ENCODE data around the gene MYH6.
"Not testable (repeated sequence)": the region's sequence is repeated elsewhere in the genome, so short reads cannot be mapped to it uniquely, and the experiment has no call there.

The MYH6 gene

DNA sequence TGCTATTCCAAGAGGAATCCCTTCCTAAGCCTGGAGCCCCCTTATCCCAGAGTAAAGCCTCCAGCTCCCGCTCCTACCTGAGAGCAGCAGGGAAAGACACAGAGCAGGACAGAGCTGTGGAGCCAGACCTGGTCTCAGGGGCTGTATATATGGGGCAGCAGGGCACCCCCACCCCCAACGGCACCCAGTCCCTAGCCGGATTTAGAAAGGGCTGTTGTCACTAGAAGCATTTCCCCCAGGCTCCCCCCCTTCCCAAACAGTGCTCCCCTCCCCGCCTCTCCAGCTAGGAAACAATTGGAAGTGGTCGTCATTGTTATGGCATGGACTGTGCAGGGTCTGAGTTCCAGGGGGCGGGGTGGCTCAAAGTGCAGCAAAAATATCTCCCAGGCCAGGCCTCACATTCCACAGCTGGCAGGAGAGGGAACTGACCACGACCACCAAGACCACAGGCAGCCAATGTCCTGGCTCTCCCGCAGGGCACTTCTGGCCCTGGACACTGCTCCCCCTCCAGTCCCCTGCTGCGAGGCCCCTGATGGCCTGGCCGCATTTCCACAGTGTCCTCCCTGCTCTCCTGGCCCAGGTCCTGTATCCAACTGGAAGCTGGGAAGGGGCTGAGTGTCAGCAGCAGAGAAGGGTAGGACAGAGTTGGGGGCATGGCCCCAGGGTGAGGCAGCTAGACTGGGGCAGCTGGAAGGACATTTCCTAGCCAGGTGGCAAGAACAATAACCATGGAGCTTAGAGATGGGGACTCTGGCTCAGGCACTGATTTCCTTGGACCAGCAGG, 27.7 kb upstream of the MYH6 start, which contains the start of gene MYH7:
TSS of gene MYH7 (minus strand) at position 118 of the 784 bp plus-strand sequence. CDS start 1,928 bp downstream, outside the sequence.
- DNase-seq (ENCODE audit: low read depth) = no peak

DNA sequence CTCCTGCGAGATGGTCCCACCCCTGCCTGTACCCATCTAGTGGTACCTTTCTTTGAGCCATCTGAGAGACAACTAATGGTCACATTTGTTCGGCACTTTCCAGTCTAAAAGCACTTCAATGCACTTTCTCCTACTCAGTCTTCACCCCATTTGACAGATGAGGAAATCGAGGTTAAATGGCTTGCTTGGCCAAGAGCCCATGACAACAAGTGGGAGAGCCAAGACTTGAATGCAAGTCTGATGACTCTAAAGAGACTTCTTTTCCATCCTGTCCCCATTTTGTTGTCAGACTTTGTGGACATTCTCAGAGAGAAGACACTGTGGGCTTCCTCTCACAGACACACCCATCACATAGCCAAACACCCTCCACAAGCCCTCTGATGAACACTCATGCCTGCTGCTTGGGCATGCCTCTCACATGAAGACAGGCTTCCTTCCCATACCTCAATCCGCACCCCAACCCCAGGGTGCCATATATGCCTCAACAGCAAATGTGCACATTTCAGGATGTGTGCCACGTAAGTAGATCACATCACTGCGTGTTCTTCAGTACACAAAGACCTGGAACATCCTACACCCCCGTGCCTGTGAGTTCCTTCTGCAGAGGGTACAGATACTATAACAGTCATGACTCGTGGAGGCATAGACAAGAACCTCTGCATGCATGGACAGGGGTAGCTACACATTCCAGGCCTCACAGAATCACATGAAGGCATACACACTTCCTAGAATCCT, 26.6 kb upstream of the MYH6 start:
- DNase-seq (ENCODE audit: low read depth) = no peak

DNA sequence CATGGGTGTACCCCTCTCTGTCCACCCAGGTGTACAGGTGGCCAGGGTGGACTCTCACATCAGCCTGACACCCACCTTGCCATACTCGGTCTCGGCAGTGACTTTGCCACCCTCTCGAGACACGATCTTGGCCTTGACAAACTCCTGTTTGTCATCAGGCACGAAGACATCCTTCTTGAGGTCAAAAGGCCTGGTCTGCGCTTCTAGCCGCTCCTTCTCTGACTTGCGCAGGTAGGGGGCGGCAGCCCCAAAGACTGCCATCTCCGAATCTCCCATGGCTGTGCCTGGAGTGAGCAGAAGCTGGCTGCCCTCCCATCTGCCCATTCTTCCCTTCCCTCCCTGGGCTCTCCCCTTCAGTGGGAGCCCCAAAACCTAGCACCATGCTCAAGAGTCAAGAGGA, 25.4 kb upstream of the MYH6 start:
- no peak for DNase-seq (ENCODE audit: low read depth)

DNA sequence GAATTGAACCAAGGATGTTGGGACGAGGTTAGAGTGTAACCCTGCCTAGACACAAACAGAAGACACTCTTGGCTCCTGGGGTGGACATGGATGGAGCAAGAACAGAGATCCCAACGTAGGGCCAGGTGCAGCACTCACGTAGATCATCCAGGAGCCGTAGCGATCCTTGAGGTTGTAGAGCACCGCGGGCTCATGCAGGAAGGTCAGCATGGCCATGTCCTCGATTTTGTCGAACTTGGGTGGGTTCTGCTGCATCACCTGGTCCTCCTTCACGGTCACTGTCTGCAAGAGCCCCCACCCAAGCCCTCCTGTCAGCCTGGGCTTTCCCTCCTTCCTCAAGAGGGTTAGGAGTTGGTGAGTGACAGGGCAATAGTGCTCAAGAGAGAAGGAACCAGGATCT, 24.9 kb upstream of the MYH6 start:
- no peak for DNase-seq (ENCODE audit: low read depth)

DNA sequence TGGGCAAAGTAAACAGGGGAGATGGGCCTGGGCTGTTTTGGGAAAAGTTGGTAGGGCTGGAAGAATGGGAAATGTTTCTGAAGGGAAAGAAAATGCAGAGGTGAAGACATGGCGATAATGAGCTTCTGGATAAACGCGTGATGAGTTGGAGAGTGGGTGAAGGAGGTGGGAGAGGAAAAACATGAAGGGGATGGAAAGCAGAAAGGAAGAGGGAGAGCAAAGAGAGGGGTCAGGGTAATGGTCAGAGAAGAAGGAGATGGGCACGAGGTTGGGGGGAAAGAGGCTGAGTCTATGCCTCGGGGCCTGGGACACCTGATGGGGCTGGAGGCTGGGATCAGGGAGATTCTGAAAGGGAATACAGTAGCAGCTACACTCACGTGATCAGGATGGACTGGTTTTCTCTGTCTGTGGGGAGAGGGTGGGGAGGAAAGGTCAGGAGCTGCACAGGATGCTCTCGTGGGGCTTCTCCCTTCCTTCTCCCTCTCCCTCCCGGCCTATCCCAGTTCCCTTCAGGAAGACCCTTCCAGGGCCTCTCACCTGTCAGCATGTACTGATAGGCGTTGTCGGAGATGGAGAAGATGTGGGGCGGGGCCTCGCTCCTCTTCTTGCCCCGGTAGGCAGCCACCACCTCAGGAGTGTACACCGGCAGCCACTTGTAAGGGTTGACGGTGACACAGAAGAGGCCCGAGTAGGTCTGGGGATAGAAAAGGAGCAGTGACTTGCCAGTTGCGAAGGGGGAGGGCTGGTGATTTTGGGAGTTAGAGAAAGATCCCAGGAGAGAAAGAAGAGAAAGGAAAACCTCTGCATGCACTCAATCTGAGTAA, 24.2 kb upstream of the MYH6 start:
- no peak for DNase-seq (ENCODE audit: low read depth)

DNA sequence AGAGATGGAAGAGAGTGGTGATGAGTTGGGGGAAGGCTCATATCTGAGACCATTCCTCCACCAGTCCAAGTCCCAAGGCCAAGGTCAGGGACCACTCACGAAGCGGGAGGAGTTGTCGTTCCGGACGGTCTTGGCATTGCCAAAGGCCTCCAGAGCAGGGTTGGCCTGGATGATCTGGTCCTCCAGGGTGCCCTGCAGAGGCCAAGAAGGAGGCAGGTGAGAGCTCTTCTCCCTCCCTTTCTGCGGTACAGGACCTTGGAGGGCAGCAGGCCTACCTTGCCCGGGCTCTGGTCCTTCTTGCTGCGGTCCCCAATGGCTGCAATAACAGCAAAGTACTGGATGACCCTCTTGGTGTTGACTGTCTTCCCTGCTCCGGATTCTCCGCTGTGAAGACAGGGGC, 23.4 kb upstream of the MYH6 start:
- no peak for DNase-seq (ENCODE audit: low read depth)

DNA sequence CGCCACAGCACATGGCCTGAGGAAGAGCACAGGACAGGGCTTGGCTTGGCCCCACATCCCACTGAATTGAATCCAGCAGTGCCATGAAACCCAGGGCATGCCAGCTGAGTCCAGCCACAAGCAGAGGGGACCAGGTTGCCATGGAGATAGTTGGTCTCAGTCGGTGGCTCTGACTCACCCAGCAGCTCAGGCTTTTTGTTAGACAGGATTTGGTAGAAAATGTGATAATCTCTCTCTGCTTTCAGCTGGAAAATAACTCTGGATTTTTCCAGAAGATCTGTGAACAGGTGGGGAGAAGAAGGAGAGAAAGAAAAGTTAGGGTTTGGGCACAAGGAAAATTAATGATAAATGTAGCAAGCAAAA, 22.6 kb upstream of the MYH6 start:
- no peak for DNase-seq (ENCODE audit: low read depth)

DNA sequence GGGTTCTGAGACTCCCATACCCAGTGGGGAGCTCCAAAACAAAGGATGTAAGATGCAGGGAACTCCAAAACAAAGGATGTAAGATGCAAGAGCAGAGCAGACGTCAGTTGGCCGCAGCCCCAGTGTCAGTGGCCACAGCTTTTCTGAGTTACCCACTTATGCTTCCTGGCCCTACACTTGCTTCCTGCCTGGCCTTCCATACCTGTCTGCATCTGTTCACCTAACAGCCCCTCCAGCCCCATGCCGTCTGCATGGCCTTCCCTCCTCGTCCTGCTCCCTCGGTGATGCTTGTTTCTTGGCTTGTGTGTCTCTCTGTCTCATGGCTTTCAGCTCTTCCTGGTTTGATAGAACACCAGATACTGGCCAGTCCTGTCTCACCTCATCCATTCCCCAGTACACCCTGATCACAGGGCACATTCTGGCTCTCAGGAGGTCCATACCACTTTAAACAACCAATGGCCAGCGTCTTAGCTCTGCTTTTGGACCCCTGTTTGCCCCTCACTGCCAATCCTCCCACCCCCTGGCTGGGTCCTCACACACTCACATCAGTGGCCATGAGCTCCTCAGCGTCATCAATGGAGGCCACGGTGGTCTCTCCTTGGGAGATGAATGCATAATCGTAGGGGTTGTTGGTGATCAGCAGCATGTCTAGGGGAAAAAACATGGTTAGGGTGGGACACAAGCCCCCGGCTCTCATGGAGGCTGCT, 22.1 kb upstream of the MYH6 start:
- no peak for DNase-seq (ENCODE audit: low read depth)

DNA sequence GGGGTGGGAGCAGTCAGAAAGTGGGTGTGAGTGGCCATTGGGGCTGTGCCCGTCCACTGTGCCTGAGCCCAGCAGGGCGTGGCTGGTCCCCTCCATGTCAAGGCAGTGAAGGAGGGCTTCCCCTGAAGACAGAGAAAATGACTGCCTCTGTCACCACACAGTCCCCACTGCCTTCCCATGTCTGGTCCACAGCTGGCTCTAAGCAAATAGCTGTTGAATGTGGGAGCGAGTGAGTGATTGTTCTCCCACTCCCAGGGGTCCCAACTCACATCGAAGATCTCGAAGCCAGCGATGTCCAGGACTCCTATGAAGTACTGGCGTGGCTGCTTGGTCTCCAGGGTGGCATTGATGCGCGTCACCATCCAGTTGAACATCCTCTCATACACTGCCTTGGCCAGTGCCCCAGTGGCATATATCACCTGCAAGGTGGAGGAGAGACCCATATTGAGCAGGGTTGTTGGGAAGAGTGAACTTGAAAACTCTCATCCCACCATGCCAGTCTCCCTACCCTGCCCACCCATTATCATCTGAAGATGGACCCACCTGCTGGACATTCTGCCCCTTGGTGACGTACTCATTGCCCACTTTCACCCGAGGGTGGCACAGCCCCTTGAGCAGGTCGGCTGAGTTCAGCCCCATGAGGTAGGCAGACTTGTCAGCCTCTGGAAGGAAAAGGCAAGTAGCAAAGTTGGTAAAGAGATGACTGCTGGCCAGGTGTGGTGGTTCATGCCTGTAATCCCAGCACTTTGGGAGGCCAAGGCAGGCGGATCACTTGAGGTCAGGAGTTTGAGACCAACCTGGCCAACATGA, 20.8 kb upstream of the MYH6 start:
- no peak for DNase-seq (ENCODE audit: low read depth)

DNA sequence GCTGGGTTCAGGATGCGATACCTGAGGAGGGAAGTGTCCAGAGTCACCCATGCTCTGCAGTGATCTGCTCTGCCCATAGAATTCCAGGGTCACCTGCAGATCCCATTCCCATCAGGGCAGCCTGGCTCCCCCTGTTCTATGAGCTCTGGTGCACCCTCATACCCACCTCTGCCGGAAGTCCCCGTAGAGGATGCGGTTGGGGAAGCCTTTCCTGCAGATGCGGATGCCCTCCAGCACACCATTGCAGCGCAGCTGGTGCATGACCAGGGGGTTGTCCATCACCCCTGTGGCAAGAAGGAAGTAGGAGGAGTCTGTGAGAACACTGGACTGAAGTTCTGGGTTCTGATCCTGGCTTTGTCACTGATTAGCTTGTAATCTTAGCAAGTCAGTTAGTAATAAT, 17.7 kb upstream of the MYH6 start:
- DNase-seq (ENCODE audit: low read depth) = not testable (repeated sequence)

DNA sequence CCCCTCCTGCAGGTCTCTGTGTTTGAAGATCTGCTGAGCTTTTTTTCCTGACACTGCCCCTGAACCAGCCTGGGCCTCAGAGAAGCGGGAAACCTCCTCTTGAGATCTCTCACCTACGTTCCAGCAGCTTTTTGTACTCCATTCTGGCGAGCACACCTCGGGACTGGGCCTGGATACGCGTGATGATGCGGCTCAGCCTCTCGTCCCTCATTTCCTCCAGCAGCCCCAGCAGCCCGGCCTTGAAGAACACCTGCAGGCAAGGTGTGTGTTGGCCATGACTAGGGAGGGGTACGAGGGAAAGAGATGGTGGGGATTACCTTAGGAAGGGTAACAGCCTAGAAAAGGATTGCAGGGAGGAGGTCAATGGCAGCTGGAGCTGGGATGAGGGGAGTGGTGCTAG, 17.1 kb upstream of the MYH6 start:
- DNase-seq (ENCODE audit: low read depth) = no peak

DNA sequence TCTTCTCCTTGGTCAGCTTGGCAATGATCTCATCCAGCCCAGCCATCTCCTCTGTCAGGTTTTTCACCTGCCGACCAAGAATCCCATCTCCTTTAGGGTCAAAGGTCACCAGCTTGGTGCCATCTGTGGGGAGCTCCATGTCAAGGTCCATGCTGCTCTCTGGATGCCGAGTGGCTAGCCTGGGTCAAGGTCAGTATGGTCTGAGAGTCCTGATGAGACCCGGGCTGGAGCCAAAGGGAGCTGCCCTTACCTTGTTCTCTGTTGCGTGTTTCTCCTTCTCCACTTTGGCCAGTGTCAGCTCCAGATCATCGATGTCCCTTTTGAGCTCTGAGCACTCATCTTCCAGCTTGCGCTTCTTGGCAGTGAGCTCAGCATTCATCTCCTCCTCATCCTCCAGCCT, 15.6 kb upstream of the MYH6 start:
- DNase-seq (ENCODE audit: low read depth) = no peak

DNA sequence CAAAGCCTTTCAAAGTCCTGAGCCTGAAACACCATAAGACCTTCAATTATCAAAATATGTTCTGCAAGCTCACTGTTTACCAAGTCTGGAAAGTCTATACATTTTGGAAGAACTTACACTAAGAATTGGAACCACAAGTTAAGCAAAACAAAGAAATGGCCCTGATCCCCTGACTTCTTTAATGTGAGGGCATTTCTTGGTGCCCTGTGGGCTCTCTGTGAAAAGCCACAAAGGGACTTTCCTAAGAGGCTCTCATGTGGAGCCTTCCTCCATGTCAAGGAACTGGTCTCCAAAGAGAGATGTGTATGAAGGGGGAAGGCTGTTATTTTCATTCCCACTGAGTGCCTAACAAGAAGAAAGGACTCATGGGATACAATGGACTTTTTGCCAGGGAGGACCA, 13.5 kb upstream of the MYH6 start:
- no peak for DNase-seq (ENCODE audit: low read depth)

DNA sequence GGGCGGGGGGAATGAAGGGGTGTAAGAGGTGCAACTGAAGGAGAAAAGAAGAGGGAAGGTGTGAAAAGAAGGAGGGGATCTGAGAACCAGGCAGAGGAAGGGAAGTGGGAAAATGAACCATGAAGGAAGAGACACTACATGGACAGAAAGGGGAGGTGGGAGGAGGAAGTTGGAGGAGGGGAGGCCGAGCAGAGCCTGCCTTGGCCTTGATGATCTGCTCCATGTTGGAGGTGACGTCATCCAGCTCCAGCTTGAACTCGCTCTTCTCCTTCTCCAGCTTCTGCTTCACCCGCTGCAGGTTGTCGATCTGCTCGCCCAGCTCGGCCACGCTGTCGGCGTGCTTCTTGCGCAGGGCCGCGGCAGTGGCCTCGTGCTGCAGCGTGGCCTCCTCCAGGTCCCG, 11.6 kb upstream of the MYH6 start:
- not testable (repeated sequence) for DNase-seq (ENCODE audit: low read depth)

DNA sequence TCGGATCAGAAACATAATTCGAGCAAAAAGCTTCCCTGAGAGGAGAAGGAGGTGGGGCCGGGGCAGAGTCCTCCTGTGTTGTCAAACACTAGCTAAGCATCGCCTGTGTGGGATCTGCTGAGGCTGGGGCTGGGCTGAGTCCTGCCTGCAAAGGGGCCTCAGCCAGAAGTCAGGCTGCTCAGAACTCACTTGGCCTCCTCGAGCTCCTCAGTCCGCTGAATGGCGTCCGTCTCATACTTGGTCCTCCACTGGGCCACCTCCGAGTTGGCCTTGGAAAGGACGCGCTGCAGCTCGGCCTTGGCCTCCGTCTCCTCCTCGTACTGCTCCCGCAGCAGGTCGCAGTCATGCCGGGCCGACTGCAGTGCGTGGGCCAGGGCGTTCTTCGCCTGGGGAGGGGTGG, 9.9 kb upstream of the MYH6 start:
- no peak for DNase-seq (ENCODE audit: low read depth)

DNA sequence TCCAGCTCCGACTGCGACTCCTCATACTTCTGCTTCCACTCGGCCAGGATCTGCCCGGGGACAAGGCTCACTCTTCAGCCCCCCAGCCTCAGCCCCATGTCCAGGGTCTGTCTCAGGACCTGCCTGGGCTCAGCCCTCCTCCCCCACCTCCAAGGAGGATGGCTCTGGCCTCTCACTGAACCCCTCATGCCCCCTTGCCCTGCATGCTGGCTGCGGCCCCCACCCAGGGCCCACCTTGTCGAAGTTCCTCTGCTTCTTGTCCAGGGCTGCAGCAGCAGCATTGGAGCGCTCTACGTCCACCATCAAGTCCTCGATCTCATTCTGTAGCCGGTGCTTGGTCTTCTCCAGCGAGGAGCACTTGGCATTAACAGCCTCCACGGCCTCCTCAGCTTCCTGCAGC, 9.2 kb upstream of the MYH6 start:
- DNase-seq (ENCODE audit: low read depth) = not testable (repeated sequence)

DNA sequence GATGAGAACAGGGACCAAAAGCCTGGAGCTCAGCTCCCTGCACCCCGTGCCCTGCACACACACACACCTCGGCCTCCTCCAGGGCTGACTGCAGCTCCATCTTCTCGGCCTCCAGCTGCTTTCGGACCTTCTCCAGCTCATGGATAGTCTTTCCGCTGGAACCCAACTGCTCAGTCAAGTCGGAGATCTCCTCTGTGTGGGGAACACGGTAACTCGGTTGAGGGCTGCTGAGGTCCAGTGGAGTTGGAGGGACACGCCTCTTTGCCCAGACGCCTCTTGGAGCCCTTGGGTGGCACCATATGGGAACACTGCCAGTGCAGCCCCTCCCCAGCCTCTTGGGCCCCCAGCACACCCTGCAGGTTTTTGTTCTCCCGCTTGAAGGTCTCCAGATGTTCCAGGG, 8.7 kb upstream of the MYH6 start:
- DNase-seq (ENCODE audit: low read depth) = no peak

DNA sequence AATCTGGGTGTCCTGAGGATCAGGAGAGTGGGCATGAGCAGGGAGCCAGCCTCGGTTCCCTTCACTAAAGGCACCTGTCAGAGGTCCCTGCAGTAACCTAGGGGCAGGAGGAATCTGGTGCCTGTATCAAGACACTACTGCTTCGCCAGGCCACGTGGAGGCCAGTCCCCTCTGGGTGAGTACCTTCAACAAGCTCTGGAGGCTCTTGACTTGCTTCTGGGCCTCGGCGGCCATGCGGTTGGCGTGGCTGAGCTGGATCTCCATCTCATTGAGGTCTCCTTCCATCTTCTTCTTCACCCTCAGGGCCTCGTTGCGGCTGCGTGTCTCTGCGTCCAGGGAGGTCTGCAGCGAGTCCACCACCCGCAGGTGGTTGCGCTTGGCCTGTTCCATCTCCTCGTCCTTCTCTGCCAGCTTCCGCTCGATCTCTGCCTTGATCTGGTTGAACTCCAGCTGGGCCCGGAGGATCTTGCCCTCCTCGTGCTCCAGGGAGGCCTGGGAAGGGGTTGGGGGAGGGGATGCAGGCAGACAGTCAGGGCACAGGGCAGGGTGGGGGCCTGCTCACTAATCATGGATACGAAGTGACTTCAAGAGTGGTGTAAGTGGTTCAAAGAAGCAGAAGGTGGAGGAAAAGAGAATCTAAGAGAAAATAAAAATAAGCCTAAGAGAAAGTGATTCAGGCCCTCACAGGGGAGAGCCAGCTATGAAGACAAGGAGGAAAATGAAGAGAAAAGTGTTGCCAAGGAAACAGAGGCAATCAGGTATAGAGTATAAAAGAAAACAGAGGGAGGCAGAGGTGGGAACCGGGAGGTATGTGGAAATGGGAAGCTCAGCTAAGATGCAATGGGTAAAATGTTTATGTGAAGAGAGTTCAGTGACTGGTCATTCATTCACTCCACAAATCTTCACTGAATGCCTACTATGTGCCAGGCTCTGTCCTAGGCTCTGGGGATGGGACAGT, 8.0 kb upstream of the MYH6 start:
- DNase-seq (ENCODE audit: low read depth) = no peak

DNA sequence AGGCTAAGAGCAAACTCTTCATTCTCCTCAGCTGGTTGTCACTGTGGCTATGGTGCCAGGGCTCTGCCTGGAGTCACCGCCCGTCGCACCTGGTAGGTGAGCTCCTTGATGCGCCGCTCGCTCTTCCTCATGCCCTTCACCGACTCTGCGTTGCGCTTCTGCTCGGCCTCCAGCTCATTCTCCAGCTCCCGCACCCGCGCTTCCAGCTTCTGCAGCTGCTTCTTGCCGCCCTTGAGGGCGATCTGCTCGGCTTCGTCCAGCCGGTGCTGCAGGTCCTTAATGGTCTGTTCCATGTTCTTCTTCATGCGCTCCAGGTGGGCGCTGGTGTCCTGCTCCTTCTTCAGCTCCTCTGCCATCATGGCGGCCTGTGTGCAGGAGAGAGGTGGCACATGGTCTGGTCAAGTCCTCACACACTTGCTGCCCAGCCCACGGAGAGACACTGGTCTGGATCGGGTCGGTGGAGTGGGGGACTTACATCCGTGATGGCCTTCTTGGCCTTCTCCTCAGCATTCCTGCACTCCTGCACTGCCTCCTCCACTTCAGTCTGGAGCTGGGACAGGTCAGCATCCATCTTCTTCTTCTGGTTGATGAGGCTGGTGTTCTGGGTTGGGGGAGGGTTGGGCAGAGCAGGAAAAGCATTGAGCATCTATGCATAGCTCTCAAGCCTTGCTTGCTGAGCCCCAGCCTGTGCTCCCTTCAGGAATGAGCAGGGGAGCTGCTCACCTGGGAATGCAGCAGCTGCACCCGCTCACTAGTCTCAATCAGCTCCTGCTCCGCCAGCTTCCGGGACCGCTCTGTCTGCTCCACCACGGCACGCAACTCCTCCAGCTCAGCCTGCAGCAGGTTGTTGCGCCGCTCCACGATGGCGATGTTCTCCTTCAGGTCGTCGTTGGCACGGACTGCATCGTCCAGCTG, 7.1 kb upstream of the MYH6 start:
- DNase-seq (ENCODE audit: low read depth) = no peak

Data from CMK (cell line).